ENCODE measurements around the gene YEATS2. TPM values are rescaled to one million over a fixed set of nuclear protein-coding genes. Genes with fewer than 3 reads are reported as not detected.
"Not testable (repeated sequence)": the region's sequence is repeated elsewhere in the genome, so short reads cannot be mapped to it uniquely, and the experiment has no call there.

Gene YEATS2
- 16.0 TPM for polyA plus RNA-seq (2012; ENCODE audit: low read depth, missing spikeins)

- peak; percentile 92 for DNase-seq (ENCODE audit: insufficient read length, low spot score)
- peak; percentile 74 for FAIRE-seq
- TF ChIP-seq POLR2A (IDR thresholded peaks at IDR 0.05; ENCODE audit: low read depth, low read length) = peak; percentile 70
- TF ChIP-seq POLR2AphosphoS5 (IDR thresholded peaks at IDR 0.05; ENCODE audit: low read depth, low read length) = no peak
- peak; percentile 33; the same call in 1 of the 2 replicates for TF ChIP-seq TAF1 (IDR thresholded peaks at IDR 0.05; ENCODE audit: low read depth, low read length)
- no peak for TF ChIP-seq POU2F2 (IDR thresholded peaks at IDR 0.05; ENCODE audit: low read depth, low read length)
- TF ChIP-seq PAX5 (IDR thresholded peaks at IDR 0.05; ENCODE audit: insufficient read depth, low read length, severe bottlenecking) = no peak
- TF ChIP-seq SPI1 (IDR thresholded peaks at IDR 0.05; ENCODE audit: low read depth, low read length) = no peak
Observed at GRCh38 chr3:183697610-183698317, at the start of gene YEATS2. TSS of gene YEATS2 (plus strand) at chr3:183697797. CDS start at chr3:183715163, 17,366 bp downstream.

- DNase-seq (ENCODE audit: insufficient read length, low spot score) = no peak
- no peak for FAIRE-seq
- TF ChIP-seq POU2F2 (IDR thresholded peaks at IDR 0.05; ENCODE audit: low read depth, low read length) = no peak
- TF ChIP-seq POLR2AphosphoS5 (IDR thresholded peaks at IDR 0.05; ENCODE audit: low read depth, low read length) = no peak
Observed at GRCh38 chr3:183650554-183650953, 47.0 kb upstream of the YEATS2 start.

GRCh38 chr3:183653209-183654064 lies 44.2 kb upstream of the YEATS2 start:
- TF ChIP-seq TAF1 (IDR thresholded peaks at IDR 0.05; ENCODE audit: low read depth, low read length) (no peak), PAX5 (IDR thresholded peaks at IDR 0.05; ENCODE audit: insufficient read depth, low read length, severe bottlenecking) (no peak), POU2F2 (IDR thresholded peaks at IDR 0.05; ENCODE audit: low read depth, low read length) (no peak), POLR2AphosphoS5 (IDR thresholded peaks at IDR 0.05; ENCODE audit: low read depth, low read length) (no peak), POLR2A (IDR thresholded peaks at IDR 0.05; ENCODE audit: low read depth, low read length) (no peak), SPI1 (IDR thresholded peaks at IDR 0.05; ENCODE audit: low read depth, low read length) (no peak)
- FAIRE-seq (no peak), DNase-seq (ENCODE audit: insufficient read length, low spot score) (no peak)

GRCh38 chr3:183654727-183655126 lies 42.9 kb upstream of the YEATS2 start:
- FAIRE-seq (no peak), DNase-seq (ENCODE audit: insufficient read length, low spot score) (no peak)
- no peak for TF ChIP-seq POLR2AphosphoS5 (IDR thresholded peaks at IDR 0.05; ENCODE audit: low read depth, low read length)
- no peak for TF ChIP-seq POLR2A (IDR thresholded peaks at IDR 0.05; ENCODE audit: low read depth, low read length)
- no peak for TF ChIP-seq POU2F2 (IDR thresholded peaks at IDR 0.05; ENCODE audit: low read depth, low read length)
- TF ChIP-seq PAX5 (IDR thresholded peaks at IDR 0.05; ENCODE audit: insufficient read depth, low read length, severe bottlenecking) = no peak
- no peak for TF ChIP-seq TAF1 (IDR thresholded peaks at IDR 0.05; ENCODE audit: low read depth, low read length)
- TF ChIP-seq SPI1 (IDR thresholded peaks at IDR 0.05; ENCODE audit: low read depth, low read length) = no peak

GRCh38 chr3:183662099-183662498 lies 35.5 kb upstream of the YEATS2 start:
- no peak for FAIRE-seq
- no peak for TF ChIP-seq PAX5 (IDR thresholded peaks at IDR 0.05; ENCODE audit: insufficient read depth, low read length, severe bottlenecking)
- no peak for TF ChIP-seq POLR2A (IDR thresholded peaks at IDR 0.05; ENCODE audit: low read depth, low read length)
- TF ChIP-seq TAF1 (IDR thresholded peaks at IDR 0.05; ENCODE audit: low read depth, low read length) = no peak
- no peak for TF ChIP-seq SPI1 (IDR thresholded peaks at IDR 0.05; ENCODE audit: low read depth, low read length)
- TF ChIP-seq POLR2AphosphoS5 (IDR thresholded peaks at IDR 0.05; ENCODE audit: low read depth, low read length) = no peak
- TF ChIP-seq POU2F2 (IDR thresholded peaks at IDR 0.05; ENCODE audit: low read depth, low read length) = no peak
- DNase-seq (ENCODE audit: insufficient read length, low spot score) = no peak

- DNase-seq (ENCODE audit: insufficient read length, low spot score) = no peak
- no peak for FAIRE-seq
- TF ChIP-seq SPI1 (IDR thresholded peaks at IDR 0.05; ENCODE audit: low read depth, low read length) (no peak), POU2F2 (IDR thresholded peaks at IDR 0.05; ENCODE audit: low read depth, low read length) (no peak), POLR2AphosphoS5 (IDR thresholded peaks at IDR 0.05; ENCODE audit: low read depth, low read length) (no peak), POLR2A (IDR thresholded peaks at IDR 0.05; ENCODE audit: low read depth, low read length) (no peak), PAX5 (IDR thresholded peaks at IDR 0.05; ENCODE audit: insufficient read depth, low read length, severe bottlenecking) (no peak), TAF1 (IDR thresholded peaks at IDR 0.05; ENCODE audit: low read depth, low read length) (no peak)
Observed at GRCh38 chr3:183664913-183665381, 32.6 kb upstream of the YEATS2 start.

GRCh38 chr3:183680061-183680460 lies 17.5 kb upstream of the YEATS2 start:
- no peak for FAIRE-seq
- no peak for DNase-seq (ENCODE audit: insufficient read length, low spot score)
- TF ChIP-seq POU2F2 (IDR thresholded peaks at IDR 0.05; ENCODE audit: low read depth, low read length) = no peak
- no peak for TF ChIP-seq PAX5 (IDR thresholded peaks at IDR 0.05; ENCODE audit: insufficient read depth, low read length, severe bottlenecking)
- TF ChIP-seq TAF1 (IDR thresholded peaks at IDR 0.05; ENCODE audit: low read depth, low read length) = no peak

- FAIRE-seq (no peak), DNase-seq (ENCODE audit: insufficient read length, low spot score) (no peak)
- no peak for TF ChIP-seq POLR2AphosphoS5 (IDR thresholded peaks at IDR 0.05; ENCODE audit: low read depth, low read length)
- no peak for TF ChIP-seq PAX5 (IDR thresholded peaks at IDR 0.05; ENCODE audit: insufficient read depth, low read length, severe bottlenecking)
- TF ChIP-seq POU2F2 (IDR thresholded peaks at IDR 0.05; ENCODE audit: low read depth, low read length) = no peak
- TF ChIP-seq POLR2A (IDR thresholded peaks at IDR 0.05; ENCODE audit: low read depth, low read length) = no peak
- TF ChIP-seq SPI1 (IDR thresholded peaks at IDR 0.05; ENCODE audit: low read depth, low read length) = no peak
- no peak for TF ChIP-seq TAF1 (IDR thresholded peaks at IDR 0.05; ENCODE audit: low read depth, low read length)
Observed at GRCh38 chr3:183687705-183688104, 9.9 kb upstream of the YEATS2 start.

GRCh38 chr3:183688874-183689273 lies 8.7 kb upstream of the YEATS2 start:
- FAIRE-seq (no peak), DNase-seq (ENCODE audit: insufficient read length, low spot score) (no peak)

GRCh38 chr3:183689621-183690020 lies 8.0 kb upstream of the YEATS2 start:
- DNase-seq (ENCODE audit: insufficient read length, low spot score); FAIRE-seq: not testable (repeated sequence)

More at GRCh38 chr3:183688874-183689273, 8.7 kb upstream of the YEATS2 start:
- TF ChIP-seq PAX5 (IDR thresholded peaks at IDR 0.05; ENCODE audit: insufficient read depth, low read length, severe bottlenecking) = no peak
- no peak for TF ChIP-seq POU2F2 (IDR thresholded peaks at IDR 0.05; ENCODE audit: low read depth, low read length)
- no peak for TF ChIP-seq SPI1 (IDR thresholded peaks at IDR 0.05; ENCODE audit: low read depth, low read length)
- no peak for TF ChIP-seq POLR2A (IDR thresholded peaks at IDR 0.05; ENCODE audit: low read depth, low read length)
- TF ChIP-seq POLR2AphosphoS5 (IDR thresholded peaks at IDR 0.05; ENCODE audit: low read depth, low read length) = no peak

Data from GM12891 (cell line).